Measurements from ENCODE around the gene EML5.

EML5 gene

GRCh38 chr14:88792473-88793258, at the start of gene EML5:
EML5 (minus strand) TSS chr14:88792953; CDS start chr14:88792503, 450 bp downstream.
- FAIRE-seq (no peak), DNase-seq (ENCODE audit: insufficient read length, low spot score) (peak; percentile 20)
- TF ChIP-seq CTCF (IDR thresholded peaks at IDR 0.05; ENCODE audit: insufficient read depth, missing control alignments) = peak; percentile 25

- DNase-seq (ENCODE audit: insufficient read length, low spot score) (no peak), FAIRE-seq (peak; percentile 35)
- no peak for TF ChIP-seq CTCF (IDR thresholded peaks at IDR 0.05; ENCODE audit: insufficient read depth, missing control alignments)
Observed at GRCh38 chr14:88842414-88842813, 49.7 kb upstream of the EML5 start.

- FAIRE-seq (no peak), DNase-seq (ENCODE audit: insufficient read length, low spot score) (no peak)
- TF ChIP-seq CTCF (IDR thresholded peaks at IDR 0.05; ENCODE audit: insufficient read depth, missing control alignments) = no peak
Observed at GRCh38 chr14:88841741-88842140, 49.0 kb upstream of the EML5 start.

- no peak for TF ChIP-seq CTCF (IDR thresholded peaks at IDR 0.05; ENCODE audit: insufficient read depth, missing control alignments)
- DNase-seq (ENCODE audit: insufficient read length, low spot score) (no peak), FAIRE-seq (no peak)
Observed at GRCh38 chr14:88840926-88841325, 48.2 kb upstream of the EML5 start.

GRCh38 chr14:88838015-88838414, 45.3 kb upstream of the EML5 start:
- FAIRE-seq (no peak), DNase-seq (ENCODE audit: insufficient read length, low spot score) (no peak)
- TF ChIP-seq CTCF (IDR thresholded peaks at IDR 0.05; ENCODE audit: insufficient read depth, missing control alignments) = no peak

GRCh38 chr14:88837495-88837894, 44.7 kb upstream of the EML5 start:
- FAIRE-seq (no peak), DNase-seq (ENCODE audit: insufficient read length, low spot score) (no peak)
- no peak for TF ChIP-seq CTCF (IDR thresholded peaks at IDR 0.05; ENCODE audit: insufficient read depth, missing control alignments)

GRCh38 chr14:88835661-88836060, 42.9 kb upstream of the EML5 start:
- no peak for DNase-seq (ENCODE audit: insufficient read length, low spot score)
- FAIRE-seq = no peak
- no peak for TF ChIP-seq CTCF (IDR thresholded peaks at IDR 0.05; ENCODE audit: insufficient read depth, missing control alignments)
